HG03103 (cell line): Measurements from ENCODE around the gene KCNN4.

Experiments used
- ATAC-seq: cut with Tn5 transposase; IDR thresholded peaks from one replicate; pipeline ENCODE4 v1.9.1; 2021; ENCODE audit warnings: low read depth; ENCODE audit not compliant: unreplicated experiment

Gene KCNN4

GRCh38 chr19:43721469-43722048 lies 59.2 kb downstream of the KCNN4 start:
- no peak for ATAC-seq

- ATAC-seq, result no peak
Observed at GRCh38 chr19:43720936-43721335, 59.8 kb downstream of the KCNN4 start.

- ATAC-seq, result no peak
Observed at GRCh38 chr19:43719918-43720317, 60.9 kb downstream of the KCNN4 start.

- ATAC-seq, result no peak
Observed at GRCh38 chr19:43719378-43719868, 61.4 kb downstream of the KCNN4 start.

- ATAC-seq, result no peak
Observed at GRCh38 chr19:43718627-43719377, 62.0 kb downstream of the KCNN4 start.
